Suprapubic skin (tissue), 3 donors: Measurements from ENCODE around the gene GAPVD1.

Source experiments
- CTCF ChIP-seq, 2 donors: fragments of 200-600 bp in 1 of 2; fragments of 450-650 bp in 1 of 2; sonication (generic) in 1 of 2; IDR thresholded peaks; one replicate each; pipeline ENCODE4 v1.5.1; 2016 to 2019; ENCODE audit warnings: antibody characterized with exemption in 2 of 2, mild to moderate bottlenecking in 1 of 2, moderate library complexity in 1 of 2
- POLR2AphosphoS5 ChIP-seq, 3 donors: sonication (generic); formaldehyde crosslinking; IDR thresholded peaks; one replicate each; pipeline ENCODE4 v1.6.1; 2017; ENCODE audit warnings: antibody characterized with exemption in 3 of 3

DNA sequence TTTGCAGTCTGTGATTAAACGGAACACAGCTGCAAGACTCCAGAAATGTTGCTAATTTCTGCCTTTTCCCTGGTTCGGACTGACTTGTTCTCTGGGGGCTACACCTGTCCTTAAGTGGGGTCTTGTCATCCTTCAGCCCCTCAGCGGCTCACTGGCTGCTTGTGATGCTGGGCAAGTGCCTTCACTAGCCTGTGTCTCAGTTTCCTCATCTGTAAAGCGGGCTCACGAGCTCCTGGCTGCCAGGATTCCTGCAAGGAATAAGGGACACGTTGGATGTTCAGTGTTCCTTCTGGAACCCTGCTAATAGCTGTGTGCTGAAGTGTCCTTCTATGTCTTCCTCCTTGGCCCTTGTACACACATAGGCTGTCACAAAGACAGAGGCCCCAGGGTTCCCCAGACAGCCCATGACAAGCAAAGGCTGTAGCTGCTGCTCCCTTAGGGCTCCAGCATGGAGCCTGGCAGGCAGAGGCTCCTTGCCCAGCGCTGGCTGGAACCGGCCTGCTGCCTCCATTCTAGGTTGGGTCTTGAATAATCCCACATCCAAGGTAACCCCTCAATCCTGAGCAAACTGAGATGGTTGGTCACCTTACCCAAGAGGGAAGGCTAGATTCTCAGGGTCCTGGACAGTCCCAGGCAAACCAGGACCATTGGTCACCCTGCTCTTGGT is 116.1 kb downstream of the GAPVD1 start:
- TF ChIP-seq CTCF (IDR thresholded peaks at IDR 0.05) (no peak), POLR2AphosphoS5 (IDR thresholded peaks at IDR 0.05) (no peak)
